Stimulated activated CD4-positive, alpha-beta T cell treated with anti-CD3 and anti-CD28 coated beads, Interleukin-15, amount 100 ng/mL, for 1 hour (primary cell): ENCODE data around the gene BMP7.
"Not testable (repeated sequence)": the region's sequence is repeated elsewhere in the genome, so short reads cannot be mapped to it uniquely, and the experiment has no call there.

Experiments used
- DNase-seq, 2 donors: peaks; one replicate each; pipeline ENCODE4 v3.0.0-alpha.2; 2020; ENCODE audit warnings: low read depth in 1 of 2, low spot score in 1 of 2

BMP7 gene

DNA sequence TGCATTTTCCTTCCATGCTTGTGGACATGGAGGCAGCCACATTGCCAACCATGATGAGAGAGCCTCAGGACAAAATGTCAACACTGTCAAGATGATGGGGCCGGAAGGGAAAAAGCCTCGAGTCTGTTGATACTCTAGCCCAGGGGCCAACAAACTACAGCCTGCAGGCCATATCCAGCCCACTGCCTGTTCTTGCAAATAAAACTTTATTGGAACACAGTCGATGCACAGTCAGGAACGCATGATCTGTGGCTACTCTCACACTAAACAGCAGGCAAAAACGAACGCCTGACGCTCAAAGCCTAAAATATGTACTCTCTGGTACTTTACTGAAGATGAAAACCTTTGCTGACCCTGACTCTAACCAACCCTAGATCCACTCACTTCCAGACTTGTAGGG lies 72.3 kb downstream of the BMP7 start:
- DNase-seq, result no peak

DNA sequence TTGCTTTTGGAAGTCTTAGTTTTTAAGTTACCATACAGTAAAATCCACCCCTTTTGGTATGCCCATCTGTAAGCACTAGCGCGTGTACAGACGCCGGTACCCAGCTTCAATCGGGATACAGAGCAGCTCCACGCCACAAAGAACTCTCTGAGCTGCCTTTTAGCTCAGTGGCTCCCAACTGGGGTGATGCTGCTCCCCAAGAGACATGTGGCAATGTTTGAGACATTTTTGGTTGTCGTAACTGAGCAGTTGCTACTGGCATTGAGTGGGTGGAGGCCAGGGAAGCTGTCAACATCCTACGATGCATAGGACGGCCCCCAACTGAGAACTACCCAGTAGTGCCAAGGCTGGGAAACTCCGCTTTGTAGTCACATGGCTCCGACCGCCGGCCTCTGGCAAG lies 73.3 kb downstream of the BMP7 start:
- no peak for DNase-seq

DNA sequence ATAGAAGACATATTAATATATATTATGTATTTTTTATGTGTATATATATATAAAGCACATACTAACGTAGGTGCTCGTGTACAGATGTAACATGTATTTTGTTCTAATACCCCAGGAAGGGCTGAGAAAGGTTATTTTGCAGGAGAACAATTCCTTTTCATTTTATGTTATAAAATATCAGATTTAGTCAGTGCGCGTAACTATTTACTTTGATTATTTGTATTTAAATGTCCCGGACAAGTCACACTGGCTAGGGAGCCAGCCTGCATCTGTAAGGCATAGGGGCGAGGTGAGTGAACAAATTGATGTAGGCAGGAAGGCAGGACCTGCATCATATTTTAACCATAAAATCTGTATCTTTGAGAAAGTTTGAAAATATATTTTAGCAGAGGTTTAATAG lies 74.1 kb downstream of the BMP7 start:
- DNase-seq, result no peak

DNA sequence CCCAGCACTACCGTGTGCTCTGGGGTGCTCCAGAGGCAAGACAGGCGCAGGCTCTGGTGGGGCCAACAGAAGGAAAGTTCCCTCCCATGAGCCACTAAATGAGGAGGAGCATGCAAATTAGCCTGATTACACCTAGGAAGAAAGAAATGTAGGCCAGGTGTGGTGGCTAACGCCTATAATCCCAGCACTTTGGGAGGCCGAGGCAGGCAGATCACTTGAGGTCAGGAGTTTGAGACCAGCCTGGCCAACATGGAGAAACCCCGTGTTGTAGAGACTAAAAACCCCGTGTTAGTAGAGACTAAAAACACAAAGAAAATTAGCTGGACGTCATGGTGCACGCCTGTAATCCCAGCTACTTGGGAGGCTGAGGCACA lies 75.2 kb downstream of the BMP7 start:
- not testable (repeated sequence) for DNase-seq

DNA sequence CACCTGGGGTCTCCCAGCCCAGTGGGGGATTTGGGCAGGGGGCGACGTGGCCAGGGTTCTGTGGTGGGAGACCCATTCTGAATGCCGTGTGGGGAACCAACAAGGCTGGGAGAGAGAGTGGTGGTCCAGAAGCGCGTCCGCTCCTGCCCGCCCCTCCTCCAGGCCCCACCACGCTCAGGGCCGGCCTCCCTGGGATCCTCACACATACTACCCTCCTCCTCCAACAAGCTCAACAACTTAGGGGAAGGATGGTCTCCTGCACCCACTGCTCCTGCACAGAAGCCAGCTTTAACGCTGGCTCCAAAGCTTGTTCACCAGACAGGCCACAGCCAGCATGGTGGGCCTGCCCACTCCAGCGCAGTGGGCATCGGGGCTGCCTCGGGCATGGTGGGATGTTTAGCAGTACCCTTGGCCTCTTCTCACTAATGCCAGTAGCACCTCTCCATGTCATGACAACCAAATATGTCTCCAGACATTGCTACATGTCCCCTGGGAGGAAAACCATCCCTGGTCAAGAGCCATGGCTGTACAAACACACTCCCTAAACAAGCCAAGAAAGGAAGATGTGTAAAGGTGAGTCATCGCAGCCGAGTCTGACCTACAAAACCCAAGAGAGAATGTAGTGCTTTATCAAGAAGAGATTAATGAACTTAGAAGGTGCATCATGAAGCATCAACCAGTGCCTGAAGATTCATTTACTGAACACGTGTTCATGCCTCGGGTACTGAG lies 75.7 kb downstream of the BMP7 start:
- no peak for DNase-seq

DNA sequence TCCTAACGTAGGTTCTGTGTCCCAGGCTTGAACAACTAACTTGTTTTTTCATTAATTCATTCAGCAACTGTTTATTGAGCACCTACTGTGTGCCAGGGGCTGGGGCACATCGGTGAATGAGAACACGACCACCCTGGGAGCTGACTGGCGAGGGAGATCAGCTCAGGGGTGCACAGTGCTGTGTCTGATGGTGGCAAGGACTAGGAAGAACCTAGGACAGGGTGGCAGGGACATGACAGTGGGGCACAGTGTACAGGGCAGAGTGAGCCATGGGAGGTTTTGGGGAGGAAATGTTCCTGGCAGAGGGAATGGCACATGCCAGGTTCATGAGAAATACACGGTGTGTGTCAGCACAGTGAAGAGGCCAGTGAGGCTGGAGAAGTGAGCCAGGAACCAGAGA lies 76.7 kb downstream of the BMP7 start:
- DNase-seq, result no peak

DNA sequence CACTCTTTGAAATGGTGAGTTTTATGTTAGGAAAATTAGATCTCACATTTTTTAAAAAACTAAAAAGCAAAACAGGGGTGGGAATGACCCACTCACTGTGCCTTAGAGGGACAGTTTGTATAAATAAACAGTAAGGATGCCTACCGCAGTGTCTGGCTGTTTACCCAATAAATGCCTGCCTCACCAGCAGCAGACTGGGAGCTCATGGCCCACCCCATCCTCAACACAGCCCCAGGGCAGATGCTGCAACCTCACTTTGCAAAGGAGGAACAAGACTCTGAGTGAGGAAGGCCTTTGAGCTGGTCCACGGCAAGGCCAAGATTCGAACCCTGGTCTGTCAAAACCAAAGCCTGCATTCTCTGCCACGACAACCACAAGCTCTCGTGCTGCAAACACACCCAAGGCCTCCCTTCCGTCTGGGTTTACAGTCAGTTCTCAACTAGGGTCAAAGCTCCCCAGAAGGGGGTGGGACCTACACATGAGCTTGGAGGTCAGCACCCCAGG lies 77.8 kb downstream of the BMP7 start:
- DNase-seq, result no peak

DNA sequence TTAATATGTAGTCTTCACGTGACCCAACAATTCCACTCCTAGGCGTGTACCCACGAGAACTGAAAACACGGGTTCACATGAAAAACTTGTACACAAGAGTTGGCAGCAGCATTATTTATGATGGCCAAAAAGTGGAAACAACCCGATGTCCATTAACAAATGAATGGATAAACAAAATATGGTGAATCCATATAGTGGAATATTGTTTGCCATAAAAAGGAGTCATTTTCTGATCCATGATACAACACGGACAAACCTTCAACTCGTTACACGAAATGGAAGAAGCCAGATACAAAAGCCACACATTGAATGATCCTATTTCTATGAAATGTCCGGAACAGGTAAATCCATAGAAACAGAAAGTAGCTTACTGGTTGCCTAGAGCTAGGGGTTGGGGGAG lies 78.4 kb downstream of the BMP7 start:
- DNase-seq, result no peak

DNA sequence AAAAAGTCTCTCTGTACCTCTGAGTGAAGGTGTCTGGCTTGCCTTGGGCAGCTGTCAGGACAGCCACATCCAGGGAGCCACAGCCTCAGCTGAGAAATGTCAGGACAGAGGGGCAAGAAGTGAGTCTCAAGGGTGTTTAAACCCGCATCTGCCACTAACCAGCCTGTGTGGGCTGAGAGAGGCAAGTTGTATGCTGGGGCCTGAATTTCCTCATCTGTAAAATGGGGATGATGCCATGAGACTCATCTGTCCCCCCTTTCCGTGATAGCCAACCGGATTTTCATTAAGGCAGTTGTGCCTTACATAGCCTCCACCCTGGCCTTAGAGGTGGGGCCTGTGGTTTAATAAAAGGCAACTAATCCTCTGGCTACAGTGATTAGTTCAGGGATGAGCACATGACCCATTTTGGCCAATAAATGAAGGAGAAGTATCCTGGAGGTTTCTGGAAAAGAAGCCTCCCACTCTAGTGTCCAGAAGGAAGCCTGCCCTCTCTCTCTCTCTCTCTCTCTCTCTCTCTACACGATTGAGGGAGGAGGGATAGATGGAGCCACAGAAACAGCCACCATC lies 79.3 kb downstream of the BMP7 start:
- DNase-seq, result no peak

DNA sequence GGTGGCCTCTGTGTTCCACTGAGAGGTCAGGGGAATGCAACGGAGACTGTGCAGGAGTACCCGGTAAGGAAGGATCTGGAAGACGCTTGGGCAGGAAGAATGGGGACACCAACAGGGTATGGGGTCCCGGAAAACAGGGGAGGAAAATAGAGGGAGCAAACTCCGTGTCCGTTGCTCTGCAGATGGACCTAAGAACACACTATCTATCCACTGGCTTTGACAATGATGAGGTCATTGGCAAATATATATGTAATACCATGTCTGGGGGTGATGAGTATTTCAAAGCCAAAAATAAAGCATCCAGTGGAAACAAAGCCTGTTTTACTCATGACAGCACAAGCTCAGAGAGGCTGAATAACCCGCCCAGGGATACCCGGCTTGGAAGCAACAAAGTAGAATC lies 80.2 kb downstream of the BMP7 start:
- DNase-seq, result no peak

DNA sequence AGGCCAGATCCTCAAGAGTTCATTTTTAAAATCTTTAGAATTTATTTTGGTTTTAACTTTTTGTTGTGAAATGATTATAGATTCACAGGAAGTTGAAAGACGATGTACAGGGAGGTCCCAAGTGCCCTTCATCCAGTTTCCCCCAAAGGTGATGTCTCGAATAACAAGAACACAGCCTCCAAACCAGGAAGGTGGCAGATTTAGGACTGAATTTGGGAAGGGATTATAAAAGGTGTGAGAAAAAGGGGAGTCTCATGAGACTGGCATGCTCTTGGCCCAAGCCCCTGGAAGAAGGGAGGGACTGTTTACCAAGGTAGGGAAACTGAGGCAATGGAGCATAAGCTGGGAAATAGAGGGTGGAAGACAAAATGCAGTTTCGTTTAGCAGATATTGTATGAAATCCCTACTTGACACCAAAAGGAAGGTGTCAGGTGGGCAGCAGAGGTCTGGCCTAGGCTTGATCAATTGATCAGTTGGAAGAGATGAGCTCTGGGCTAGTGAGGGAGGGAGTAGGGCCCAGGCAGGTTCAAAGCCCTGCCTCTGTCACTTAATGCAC lies 81.2 kb downstream of the BMP7 start:
- DNase-seq, result no peak

DNA sequence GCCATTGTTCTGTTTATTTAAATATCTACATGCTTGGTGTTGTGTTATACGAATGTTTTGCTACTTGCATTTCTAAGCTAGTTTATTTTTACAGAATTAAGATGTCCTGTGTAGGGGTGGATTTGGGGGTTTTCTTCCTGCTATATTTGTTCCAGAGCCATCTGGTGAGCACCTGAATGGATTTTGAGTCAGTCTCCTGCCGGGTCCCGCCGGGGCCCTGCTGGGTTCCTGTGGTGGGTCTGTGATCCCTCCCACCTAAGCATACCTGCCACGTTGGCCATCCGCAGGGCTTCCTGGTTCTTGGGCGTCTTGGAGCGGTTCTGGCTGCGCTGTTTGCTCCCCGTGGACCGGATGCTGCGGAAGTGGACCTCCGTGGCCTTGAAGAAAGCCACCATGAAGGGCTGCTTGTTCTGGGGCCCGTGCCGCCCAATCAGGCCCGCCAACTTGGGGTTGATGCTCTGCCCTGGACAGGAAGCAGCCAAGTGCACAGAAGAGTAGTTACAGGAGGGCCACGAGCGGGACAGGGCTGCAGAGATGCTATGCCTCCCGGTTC lies 82.9 kb downstream of the BMP7 start:
- DNase-seq, result no peak

DNA sequence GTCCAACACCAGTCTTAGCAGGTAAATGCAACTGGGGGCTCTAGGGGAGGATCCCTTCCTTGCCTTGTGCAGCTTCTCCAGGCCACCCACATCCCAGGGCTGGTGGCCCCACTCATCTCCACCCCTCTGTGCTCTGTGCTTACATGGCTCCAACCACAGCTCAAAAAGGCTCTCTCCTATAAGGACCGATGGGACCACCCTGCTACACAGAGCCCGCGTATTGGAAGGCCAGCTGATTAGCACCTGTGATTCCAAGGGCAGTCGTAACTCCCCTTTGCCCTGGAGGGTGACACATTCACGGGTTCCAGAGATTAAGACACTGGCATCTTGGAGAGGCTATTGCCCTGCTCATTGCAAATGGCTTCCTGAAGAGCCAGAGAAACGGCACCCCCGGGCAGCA lies 84.8 kb downstream of the BMP7 start:
- DNase-seq, result no peak

DNA sequence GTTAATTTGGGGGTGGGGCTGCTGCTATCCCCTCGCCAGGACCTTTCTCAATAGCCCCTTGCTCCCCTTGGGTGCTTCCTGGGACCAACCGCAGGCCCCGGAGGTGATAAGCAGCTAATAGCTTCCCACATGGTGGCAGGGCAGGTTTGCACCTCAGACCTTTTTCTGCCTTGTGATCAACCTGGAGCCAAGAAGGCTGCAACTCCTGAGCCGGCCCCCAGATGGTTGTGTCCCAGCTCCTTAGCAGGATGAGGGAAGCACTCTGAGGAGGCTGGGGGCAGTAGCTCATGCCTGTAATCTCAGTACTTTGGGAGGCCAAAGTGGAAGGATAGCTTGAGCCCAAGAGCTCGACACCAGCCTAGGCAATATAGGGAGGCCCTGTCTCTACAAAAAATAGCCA lies 85.5 kb downstream of the BMP7 start:
- no peak for DNase-seq

DNA sequence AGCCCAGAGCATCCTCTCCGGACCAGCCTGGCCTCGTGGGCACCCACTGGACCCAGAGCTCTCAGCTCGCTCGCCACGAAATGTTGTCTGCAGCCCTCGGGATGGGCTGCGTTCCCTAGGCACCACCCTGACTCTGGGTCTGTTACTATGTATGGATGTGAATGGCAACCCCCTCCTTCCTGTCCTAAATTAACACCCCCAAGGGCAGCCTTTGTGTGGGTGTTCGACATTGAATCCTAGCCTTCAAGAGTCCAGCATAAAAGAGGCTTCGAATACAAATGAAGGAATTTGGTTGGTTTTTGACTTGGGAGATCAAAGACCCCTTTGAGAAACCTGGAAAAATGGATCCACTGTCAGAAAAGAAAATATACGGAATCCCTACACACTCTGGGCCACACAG lies 86.1 kb downstream of the BMP7 start:
- DNase-seq, result no peak

DNA sequence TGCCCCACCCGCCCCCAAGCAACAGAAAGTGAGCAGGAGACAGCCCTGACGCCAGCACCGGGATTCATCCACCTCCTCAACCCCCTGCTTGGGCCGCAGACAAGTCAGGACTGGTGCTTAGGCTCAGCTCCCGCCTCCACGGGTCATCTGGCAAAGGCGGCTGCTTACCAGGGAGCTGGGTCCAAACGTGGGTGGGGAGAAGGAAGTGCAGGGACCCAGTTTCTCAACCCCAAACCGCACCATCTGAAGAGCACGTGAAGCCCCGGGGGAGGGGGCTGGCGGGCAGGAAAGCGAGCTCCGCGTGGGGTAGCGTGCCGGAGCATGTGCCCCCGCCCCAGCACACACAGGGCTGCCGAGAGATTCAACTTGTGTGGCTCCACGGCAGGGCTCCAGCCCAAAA lies 87.2 kb downstream of the BMP7 start:
- no peak for DNase-seq

DNA sequence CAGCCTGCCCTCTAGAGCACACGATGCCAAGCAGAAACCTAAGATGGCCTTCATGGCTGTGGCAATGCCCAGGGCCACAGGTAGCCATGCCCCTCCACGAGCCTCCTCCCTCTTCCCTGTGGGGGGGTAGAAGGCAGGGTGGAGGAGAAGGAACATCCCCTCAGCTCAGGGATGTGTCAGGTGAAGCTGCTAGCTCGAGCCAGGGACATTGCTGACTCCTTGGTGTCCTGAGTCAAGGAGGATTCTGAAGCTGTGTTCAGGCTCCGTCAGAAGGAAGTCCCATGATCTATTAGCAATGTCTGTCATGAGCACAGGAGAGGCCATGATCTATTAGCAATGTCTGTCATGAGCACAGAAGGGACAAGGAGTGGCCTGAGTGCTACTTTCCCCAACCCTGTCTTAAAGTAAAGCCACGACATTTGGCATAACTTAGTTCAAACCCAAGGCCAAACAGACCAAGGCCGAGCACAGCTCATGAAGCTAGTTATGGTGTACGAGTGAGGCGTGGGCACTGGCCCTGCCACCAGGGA lies 87.8 kb downstream of the BMP7 start:
- DNase-seq, result no peak

DNA sequence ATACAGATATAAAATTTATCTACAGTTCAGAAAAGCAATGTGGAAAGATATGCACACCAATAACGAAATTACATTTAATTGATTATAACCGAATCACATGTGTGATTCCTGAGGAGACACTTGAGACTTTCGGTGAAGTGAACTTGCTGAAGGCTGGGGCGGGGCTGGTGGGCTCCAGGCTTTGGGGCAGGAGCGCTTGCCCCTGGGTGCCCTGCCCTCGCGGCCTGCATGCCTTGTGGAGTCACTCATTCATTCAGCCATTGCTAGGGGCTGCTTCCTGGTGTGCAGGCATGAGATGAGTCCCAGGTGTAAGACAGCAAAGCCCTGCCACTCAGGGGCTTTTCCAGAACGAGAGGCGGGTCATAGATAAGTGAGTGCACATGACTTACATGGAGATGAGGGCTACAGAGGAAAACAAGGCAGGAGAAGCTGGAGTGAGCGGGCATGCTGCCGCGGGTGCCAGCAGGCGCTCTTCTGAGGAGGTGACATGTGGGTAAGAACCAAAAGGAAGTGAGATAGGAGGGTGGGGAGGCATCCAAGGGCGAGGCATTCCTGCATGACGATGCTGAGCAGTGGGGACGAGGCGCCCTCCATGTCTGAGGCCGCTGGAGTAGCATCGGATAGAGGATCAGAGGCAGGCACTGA lies 88.7 kb downstream of the BMP7 start:
- DNase-seq, result no peak

DNA sequence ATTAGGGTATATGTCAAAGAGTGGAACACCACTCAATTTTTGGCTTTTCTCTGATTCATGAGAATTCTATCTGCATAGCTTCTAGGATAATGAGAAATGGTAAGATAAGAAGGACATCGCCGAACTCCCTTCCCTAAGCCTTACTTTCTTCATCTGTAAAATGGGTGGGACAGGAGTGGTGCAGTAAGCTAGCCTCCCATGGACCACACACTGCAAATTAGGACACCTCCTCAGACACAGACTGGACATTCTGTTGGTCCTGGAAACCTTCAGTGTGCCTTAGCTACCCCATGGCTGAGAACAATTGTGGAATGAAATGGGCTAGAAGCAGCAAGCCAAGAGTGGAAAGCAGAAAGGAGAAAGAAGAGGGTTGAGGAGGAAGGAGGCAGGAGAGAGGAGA lies 89.6 kb downstream of the BMP7 start:
- no peak for DNase-seq

DNA sequence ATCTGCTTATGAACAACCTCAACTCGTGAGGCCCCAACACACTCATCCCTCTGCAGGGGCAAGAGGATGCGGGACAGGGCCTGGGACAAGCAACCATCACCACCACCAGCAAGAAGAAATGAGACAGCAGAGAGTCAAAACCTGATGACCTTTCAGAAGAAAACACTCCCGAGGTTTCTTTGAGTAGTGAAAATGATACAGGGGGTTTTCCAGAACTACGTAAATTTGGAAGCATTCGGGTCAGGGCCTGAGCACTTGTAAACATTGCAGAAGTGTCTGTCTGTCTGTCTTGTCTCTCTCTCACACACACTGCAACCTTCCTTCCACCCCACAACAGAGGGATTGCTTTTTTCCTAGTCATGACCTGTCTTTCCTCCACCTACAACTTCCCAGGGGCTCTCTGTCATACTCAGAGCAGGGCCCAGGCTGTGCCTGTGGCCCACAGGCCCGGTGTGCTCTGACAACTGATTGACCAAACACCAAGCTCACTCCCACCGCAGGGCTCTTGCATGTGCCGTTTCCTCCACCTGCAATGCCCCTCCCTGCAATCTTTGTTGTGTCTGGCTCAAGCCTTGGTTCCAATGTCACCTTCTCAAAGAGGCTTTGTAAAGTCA lies 90.9 kb downstream of the BMP7 start:
- no peak for DNase-seq

DNA sequence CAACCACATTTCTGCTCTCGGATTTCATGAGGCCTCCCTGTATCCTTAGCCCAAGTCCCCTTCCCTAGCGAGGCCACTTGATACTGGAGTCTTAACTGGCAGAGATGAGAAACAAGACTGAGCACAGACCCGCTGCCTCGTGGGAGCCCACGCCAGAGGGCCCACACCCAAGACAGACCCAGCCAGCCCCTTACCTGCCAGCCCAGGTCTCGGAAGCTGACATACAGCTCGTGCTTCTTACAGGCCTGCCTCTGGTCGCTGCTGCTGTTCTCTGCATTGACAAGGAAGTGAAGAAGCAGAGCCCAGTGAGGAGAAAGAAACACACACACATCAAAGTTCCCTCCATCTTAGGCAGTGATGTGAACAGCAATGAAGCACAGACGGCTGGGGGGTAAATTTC lies 91.7 kb downstream of the BMP7 start:
- no peak for DNase-seq
